ENCODE measurements around the gene GAL3ST3.

DNA sequence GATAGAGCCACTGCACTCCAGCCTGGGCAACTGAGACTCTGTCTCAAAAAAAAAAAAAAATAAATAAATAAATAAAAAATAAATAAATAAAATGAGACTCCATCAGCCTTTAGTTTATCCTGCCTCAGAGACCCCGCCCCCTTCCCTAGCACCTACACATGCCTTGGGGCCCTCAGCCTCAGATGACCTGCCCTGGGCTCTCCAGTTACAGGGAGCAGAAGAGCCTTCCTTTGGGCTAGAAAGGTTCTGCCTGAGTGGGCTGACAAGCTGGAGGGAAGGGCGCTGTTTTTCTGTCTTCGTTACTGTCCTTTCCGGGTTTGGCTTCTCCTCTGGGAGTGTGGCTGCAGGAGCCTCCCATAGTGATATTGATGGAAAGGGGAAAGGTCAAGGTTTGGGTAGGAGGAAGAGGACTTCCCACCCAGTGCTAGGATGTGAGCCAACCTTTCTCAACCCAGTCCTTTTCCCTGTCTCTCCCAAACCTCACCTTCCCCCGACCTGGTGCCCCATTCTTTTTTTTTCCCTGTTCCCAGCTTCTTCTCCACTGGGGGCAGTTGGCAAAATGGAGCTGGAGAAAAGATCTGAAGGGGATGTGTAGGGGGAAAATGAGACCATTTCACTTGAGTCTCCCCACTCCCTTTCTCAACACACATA, 1.7 kb upstream of the GAL3ST3 start:
- no peak for TF ChIP-seq POLR2A (IDR thresholded peaks at IDR 0.05)
- TF ChIP-seq, protein P1, sequence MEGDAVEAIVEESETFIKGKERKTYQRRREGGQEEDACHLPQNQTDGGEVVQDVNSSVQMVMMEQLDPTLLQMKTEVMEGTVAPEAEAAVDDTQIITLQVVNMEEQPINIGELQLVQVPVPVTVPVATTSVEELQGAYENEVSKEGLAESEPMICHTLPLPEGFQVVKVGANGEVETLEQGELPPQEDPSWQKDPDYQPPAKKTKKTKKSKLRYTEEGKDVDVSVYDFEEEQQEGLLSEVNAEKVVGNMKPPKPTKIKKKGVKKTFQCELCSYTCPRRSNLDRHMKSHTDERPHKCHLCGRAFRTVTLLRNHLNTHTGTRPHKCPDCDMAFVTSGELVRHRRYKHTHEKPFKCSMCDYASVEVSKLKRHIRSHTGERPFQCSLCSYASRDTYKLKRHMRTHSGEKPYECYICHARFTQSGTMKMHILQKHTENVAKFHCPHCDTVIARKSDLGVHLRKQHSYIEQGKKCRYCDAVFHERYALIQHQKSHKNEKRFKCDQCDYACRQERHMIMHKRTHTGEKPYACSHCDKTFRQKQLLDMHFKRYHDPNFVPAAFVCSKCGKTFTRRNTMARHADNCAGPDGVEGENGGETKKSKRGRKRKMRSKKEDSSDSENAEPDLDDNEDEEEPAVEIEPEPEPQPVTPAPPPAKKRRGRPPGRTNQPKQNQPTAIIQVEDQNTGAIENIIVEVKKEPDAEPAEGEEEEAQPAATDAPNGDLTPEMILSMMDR (IDR thresholded peaks at IDR 0.05), result no peak

Measured in thyroid gland (tissue), 4 donors.